SK-N-SH (cell line): Measurements from ENCODE around the gene KCNAB1.

ENCODE experiments used
- ELF1 ChIP-seq: IDR thresholded peaks from 2 replicates; pipeline ENCODE4 v1.4.0; 2012
- FOXM1 ChIP-seq: IDR thresholded peaks from 2 replicates; pipeline ENCODE4 v1.4.0; 2012; ENCODE audit warnings: low read depth, mild to moderate bottlenecking
- MAX ChIP-seq: IDR thresholded peaks from 2 replicates; pipeline ENCODE4 v1.4.0; 2012; ENCODE audit warnings: low read depth
- REST ChIP-seq: IDR thresholded peaks from 2 replicates; pipeline ENCODE4 v1.6.1; 2012; ENCODE audit warnings: mild to moderate bottlenecking, low read depth, low read length, moderate library complexity
- SIN3A ChIP-seq: IDR thresholded peaks from 2 replicates; pipeline ENCODE4 v1.6.1; 2012; ENCODE audit warnings: low read depth, mild to moderate bottlenecking, low read length, moderate library complexity, borderline replicate concordance
- SMC3 ChIP-seq: IDR thresholded peaks from 2 replicates; pipeline ENCODE4 v1.6.1; 2012; ENCODE audit warnings: low read depth, low read length, improper control_type of control experiment
- TEAD4 ChIP-seq: IDR thresholded peaks from 2 replicates; pipeline ENCODE4 v1.4.0; 2012; ENCODE audit warnings: mild to moderate bottlenecking, borderline replicate concordance; ENCODE audit not compliant: insufficient read depth
- USF2 ChIP-seq: fragments of 150-350 bp; IDR thresholded peaks from 2 replicates; pipeline ENCODE4 v1.6.1; 2017; ENCODE audit warnings: antibody characterized with exemption, low read length, low read depth, borderline replicate concordance
- TF ChIP-seq, protein P1 (sequence below): fragments of 200-600 bp; sonication (generic); IDR thresholded peaks from 2 replicates; pipeline ENCODE4 v1.6.1; 2017; ENCODE audit warnings: antibody characterized with exemption, mild to moderate bottlenecking, moderate library complexity

GRCh38 chr3:156356537-156357363 is 236.4 kb downstream of the KCNAB1 start:
- TF ChIP-seq SMC3, result no peak
- TF ChIP-seq USF2, result no peak
- TF ChIP-seq, protein P1, sequence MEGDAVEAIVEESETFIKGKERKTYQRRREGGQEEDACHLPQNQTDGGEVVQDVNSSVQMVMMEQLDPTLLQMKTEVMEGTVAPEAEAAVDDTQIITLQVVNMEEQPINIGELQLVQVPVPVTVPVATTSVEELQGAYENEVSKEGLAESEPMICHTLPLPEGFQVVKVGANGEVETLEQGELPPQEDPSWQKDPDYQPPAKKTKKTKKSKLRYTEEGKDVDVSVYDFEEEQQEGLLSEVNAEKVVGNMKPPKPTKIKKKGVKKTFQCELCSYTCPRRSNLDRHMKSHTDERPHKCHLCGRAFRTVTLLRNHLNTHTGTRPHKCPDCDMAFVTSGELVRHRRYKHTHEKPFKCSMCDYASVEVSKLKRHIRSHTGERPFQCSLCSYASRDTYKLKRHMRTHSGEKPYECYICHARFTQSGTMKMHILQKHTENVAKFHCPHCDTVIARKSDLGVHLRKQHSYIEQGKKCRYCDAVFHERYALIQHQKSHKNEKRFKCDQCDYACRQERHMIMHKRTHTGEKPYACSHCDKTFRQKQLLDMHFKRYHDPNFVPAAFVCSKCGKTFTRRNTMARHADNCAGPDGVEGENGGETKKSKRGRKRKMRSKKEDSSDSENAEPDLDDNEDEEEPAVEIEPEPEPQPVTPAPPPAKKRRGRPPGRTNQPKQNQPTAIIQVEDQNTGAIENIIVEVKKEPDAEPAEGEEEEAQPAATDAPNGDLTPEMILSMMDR, result no peak
- no peak for TF ChIP-seq TEAD4
- TF ChIP-seq FOXM1, result no peak
- no peak for TF ChIP-seq REST
- TF ChIP-seq SIN3A, result no peak
- no peak for TF ChIP-seq ELF1
- no peak for TF ChIP-seq MAX
